GM19351 (cell line): ENCODE results near the gene PPP3CB.
"Not testable (repeated sequence)": the region's sequence is repeated elsewhere in the genome, so short reads cannot be mapped to it uniquely, and the experiment has no call there.

Source experiments
- ATAC-seq: cut with Tn5 transposase; IDR thresholded peaks from one replicate; pipeline ENCODE4 v1.9.1; 2021; ENCODE audit warnings: mild to moderate bottlenecking, moderate library complexity; ENCODE audit not compliant: unreplicated experiment

PPP3CB gene

GRCh38 chr10:73423309-73423708 is 72.5 kb downstream of the PPP3CB start:
- no peak for ATAC-seq

DNA sequence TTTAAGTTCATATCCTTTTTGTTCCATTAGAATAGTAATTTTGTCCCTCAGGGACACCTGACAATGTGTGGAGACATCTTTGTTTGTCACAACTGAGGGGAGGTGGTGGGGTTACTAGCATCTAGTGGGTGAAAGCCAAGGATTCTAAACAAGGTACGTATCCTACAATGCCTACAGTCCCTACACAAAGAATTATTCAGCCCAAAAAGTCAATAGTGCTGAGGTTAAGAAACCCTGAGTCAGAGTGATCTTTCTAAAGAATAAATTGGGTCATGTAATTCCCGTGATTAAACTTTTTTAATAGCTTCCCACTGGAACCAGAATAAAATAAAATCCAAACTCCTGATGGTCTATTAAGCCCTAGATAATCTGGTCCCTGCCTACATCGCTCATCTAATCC is 79.3 kb downstream of the PPP3CB start:
- ATAC-seq, result no peak

DNA sequence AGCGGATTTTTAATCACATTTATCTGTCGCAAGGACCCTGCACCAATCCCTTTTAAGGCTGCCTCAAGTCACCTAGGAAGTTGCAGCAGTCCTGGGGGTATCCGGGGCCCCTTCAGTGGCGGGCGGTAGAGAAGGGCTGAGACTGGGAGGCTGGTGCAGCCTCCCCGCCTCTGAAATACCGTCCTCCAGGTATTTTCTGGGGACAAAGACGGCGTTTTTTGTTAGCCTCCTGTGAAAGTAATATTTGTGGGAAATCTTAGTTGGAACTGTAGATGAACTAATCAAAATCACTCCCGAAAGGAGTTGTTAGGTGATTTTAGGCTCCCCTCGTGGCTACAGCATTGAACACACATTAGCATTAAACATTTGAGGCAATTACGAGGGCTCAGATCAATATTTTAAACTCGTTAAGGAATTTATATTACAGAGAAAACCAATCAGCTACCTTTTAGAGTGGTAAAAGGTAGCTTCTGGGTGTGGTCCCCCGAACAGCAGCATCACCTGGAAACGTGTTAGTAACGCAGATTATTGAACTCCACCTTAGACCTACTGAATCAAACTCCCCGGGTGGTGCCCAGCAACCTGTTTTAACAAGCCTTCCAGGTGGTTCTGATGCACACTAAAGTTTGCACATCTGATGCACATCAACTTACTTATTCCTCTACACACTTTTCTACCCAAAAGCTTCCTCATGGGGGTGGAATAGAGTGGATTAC is 81.4 kb downstream of the PPP3CB start:
- ATAC-seq, result peak; percentile 39

DNA sequence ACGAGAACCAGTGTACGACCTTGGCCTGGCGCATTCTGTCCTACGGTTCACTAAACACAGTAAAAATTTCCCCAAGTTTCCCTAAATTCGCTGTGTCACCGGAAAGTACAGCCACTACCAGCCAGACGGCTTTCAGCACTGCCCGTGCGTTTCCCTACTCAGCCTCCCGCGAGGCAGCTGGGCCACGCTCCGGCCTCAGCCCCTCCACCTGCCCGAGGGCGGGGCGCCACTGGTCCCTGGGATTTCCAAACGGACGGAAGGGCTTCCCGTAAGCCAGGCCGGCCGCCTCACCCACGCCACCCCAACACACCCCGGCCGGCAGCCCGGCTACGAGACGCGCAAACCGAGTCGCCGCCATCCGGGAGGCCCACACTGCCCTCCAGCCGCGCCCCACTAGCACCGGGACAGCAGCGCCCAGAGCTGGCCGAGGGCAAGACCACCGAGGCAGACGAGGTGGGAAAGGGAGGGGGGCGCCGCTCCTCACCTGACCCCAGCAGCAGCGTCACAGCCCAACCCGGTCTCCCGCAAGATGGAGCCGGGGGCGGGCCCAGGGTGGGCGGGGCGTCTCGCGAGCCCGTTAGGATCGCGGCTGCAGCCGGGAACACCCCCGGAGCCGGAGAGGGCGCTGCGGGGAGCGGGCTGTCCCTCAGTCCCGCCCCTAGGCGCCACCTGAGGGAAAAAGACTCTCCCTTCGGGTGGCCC is 82.1 kb downstream of the PPP3CB start, which contains the start of gene ANXA7:
ANXA7 (minus strand) TSS at position 531 of the 702 bp plus-strand sequence. CDS start 13,202 bp downstream, outside the sequence.
- peak; percentile 85 for ATAC-seq

GRCh38 chr10:73413108-73413527 is 82.7 kb downstream of the PPP3CB start:
- ATAC-seq, result peak; percentile 39

GRCh38 chr10:73410897-73411296 is 84.9 kb downstream of the PPP3CB start:
- ATAC-seq, result no peak

DNA sequence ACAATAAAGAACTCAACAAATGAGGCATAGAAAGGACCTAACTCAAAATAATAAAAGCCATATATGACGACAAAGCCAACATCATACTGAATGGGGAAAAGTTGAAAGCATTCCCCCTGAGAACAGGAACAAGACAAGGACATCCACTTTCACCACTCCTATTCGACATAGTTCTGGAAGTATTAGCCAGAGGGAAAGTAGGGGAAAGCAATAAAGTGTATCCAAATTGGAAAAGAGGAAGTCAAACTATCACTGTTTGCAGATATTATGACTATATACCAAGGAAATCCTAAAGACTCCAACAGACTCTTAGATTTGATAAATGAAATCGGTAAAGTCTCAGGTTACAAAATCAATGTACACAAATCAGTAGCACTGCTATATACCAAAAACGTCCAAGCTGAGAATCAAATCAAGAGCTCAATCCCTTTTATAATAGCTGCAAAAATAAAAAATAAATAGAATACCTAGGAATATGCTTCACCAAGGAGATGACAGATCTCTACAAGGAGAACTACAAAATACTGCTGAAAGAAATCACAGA is 86.8 kb downstream of the PPP3CB start:
- ATAC-seq, result no peak

- ATAC-seq, result no peak
Measured at GRCh38 chr10:73408061-73408460, 87.8 kb downstream of the PPP3CB start.

DNA sequence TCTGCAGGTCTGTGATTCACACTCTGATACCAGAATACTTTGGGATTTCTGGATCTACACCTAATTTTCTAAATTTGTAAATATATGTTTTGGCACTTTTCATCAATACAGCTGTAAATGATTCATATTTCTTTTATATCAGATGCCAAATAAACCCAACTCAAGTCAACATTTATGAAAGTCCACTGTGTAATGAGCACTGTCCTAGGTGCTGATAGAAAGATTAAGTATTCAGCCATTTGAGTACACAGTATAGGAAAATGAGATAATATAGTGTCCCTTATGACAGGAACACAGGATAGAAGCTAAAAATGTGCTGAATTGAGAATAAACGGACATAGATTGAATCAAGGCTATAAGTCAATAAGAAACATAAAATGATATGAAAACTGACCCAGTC is 88.3 kb downstream of the PPP3CB start:
- no peak for ATAC-seq

- ATAC-seq, result no peak
Measured at GRCh38 chr10:73406846-73407245, 89.0 kb downstream of the PPP3CB start.

DNA sequence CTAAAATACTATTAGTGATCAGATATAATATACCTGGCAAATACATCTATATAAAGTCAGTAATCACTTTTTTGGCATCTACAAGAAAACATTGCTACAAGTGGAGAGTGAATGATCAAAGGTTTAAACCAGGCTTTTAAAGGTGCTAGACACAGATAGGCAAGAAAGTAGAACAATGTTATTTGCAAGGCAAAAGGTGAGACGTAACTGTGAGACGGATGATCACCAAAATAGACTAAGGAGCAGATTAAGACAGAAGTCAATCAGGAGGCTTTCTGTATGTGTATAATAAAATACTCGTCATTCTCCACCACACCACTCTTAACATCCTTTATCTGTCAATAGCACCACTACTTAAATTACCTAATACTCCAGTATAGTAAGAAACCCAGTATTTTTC is 90.3 kb downstream of the PPP3CB start:
- no peak for ATAC-seq

GRCh38 chr10:73404690-73405089 is 91.1 kb downstream of the PPP3CB start:
- no peak for ATAC-seq

GRCh38 chr10:73401636-73402035 is 94.2 kb downstream of the PPP3CB start:
- ATAC-seq, result no peak

GRCh38 chr10:73399063-73399462 is 96.8 kb downstream of the PPP3CB start:
- ATAC-seq, result no peak

DNA sequence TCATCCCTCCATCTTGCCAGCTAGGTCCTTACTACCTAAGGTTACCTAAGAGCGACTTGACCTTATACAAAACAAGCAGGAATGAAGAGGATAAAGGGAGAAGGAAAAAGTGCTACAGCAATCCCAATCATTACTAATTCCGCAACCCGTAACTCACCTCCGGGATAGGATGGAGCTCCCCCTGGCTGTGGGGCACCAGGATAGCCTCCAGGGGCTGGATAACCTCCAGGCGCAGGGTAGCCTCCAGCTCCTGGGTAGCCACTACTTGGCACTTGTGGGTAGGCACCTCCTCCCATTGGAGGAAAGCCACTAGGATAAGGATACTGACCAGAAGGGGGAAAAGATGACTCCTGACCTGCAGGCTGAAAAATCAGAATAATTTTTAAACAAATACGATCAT is 97.8 kb downstream of the PPP3CB start:
- no peak for ATAC-seq

DNA sequence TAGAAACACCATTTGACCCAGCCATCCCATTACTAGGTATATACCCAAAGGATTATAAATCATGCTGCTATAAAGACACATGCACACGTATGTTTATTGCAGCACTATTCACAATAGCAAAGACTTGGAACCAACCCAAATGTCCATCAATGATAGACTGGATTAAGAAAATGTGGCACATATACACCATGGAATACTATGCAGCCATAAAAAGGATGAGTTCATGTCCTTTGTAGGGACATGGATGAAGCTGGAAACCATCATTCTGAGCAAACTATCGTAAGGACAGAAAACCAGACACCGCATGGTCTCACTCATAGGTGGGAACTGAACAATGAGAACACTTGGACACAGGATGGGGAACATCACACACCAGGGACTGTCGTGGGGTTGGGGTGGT is 101.5 kb downstream of the PPP3CB start:
- not testable (repeated sequence) for ATAC-seq

DNA sequence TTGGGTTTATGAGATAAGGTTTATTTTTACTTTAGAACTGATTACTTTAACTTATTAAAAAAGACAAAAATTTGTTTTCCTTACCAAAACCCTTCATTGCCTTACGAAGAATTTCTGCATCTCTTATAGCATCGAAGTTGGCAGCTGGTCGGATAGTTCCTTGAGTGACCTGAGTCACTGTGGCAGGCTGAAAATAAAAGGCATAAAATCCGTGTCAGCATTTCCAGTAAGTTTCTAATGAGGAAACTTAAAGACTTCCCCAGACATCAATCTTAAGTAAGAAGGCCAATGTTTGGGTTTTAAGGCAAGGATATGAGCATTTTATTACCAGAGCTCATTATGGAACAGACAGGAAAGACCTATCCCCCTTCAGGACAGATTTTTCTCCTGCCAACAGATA is 107.6 kb downstream of the PPP3CB start:
- no peak for ATAC-seq

DNA sequence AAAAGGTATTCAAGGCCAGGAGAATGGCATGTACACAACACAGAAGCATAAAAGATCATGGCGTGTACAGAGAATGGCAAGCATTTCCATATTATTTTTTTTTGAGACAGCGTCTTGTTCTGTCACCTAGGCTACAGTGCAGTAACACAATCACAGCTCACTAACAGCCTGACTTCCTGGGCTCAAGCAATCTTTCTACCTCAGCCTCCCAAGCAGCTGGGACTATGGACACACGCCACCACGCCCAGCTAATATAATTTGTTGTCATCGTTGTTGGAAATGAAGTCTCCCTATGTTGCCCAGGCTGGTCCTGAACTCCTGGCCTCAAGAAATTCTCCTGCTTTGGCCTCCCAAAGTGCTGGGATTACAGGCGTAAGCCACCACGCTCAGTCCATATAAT is 109.2 kb downstream of the PPP3CB start:
- no peak for ATAC-seq
